HG03439 (cell line): ENCODE results near the gene CACNA2D3.
"Not testable (repeated sequence)": the region's sequence is repeated elsewhere in the genome, so short reads cannot be mapped to it uniquely, and the experiment has no call there.

ENCODE experiments used
- ATAC-seq: cut with Tn5 transposase; IDR thresholded peaks from one replicate; pipeline ENCODE4 v1.9.1; 2021; ENCODE audit warnings: mild to moderate bottlenecking, moderate library complexity; ENCODE audit not compliant: unreplicated experiment

The CACNA2D3 gene

GRCh38 chr3:54608041-54608440 is 485.7 kb downstream of the CACNA2D3 start:
- ATAC-seq: no peak

DNA sequence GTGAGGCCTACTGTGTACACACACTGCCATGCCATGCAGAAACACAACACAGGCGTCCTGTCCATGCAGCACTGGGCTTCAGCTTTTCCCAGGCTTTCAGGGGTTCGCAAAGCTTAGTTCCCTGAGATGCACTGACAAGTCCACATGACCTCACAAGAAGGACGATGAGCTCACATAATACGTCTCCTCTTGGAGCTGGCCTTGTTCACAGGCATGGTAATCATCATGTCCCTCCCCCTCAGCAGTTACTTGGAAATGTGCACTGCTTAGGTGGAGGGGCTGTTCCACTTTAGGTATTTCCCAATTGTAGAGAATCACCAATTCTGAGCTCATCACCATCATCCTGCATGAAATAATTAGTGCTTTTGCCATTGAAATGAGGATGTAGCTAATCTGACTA is 496.7 kb downstream of the CACNA2D3 start:
- ATAC-seq: no peak

GRCh38 chr3:54619531-54619930 is 497.2 kb downstream of the CACNA2D3 start:
- ATAC-seq: no peak

GRCh38 chr3:54621184-54621583 is 498.8 kb downstream of the CACNA2D3 start:
- ATAC-seq: no peak

- ATAC-seq: no peak
Measured at GRCh38 chr3:54622678-54623077, 500.3 kb downstream of the CACNA2D3 start.

DNA sequence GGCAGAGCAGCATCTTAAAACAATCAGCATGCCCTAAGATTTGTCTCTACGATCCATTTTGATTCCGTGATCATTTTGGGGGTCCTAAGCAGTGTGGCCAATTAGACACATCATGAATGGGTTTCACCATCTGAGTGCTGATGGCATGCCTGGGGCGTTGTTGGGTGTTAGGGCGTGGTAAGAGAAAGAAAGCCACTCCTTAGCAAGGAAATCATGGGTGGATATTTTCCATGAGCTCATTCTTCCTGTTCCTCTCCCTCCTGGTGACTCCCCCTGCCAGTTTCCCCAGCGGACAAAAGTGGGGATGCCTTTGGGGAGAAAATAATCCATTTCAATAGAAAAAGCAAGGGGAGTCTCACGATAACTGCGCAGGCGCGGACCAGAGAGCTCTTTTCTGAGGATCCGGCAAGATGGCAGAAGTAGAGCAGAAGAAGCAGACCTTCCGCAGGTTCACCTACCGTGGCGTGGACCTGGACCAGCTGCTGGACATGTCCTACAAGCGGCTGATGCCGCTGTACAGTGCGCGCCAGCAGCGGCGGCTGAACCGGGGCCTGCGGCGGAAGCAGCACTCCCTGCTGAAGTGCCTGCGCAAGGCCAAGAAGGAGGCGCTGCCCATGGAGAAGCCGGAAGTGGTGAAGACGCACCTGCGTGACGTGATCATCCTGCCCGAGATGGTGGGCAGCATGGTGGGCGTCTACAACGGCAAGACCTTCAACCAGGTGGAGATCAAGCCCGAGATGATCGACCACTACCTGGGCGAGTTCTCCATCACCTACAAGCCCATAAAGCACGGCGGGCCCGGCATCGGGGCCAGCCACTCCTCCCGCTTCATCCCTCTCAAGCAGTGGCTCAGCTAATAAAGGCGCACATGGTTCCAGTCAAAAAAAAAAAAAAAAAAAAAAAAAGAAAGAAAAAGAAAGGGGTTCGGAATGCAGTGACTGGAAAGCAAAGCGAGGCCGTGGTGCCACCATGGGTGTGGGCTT is 503.7 kb downstream of the CACNA2D3 start:
- ATAC-seq: no peak

DNA sequence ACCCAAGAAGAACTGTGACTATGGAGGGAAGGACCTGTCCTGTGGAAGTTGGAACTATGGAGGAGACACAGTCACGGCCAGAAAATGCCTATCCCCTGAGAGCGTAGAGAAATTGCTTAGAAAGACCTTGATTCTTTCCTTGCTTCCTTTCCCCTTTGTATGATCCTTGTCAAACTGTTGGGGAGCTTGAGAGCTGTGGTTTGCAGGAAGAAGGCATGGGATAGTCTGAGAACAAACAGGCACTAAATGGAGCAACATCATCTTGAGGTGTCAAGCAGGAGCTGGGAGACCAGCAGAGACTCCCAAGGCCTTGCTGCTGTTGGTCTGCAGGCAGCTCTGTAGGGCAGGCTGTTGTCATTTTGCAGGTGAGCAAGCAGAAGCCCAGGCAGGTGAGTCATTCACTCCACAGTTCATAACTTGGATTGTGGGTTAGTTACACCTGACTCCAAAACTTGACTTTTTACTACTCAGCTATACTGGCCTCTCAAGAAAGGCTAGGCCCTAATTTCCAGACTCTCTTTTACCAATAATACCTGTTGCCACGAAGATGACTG is 506.6 kb downstream of the CACNA2D3 start:
- no peak for ATAC-seq

- ATAC-seq: no peak
Measured at GRCh38 chr3:54630101-54630623, 507.8 kb downstream of the CACNA2D3 start.

DNA sequence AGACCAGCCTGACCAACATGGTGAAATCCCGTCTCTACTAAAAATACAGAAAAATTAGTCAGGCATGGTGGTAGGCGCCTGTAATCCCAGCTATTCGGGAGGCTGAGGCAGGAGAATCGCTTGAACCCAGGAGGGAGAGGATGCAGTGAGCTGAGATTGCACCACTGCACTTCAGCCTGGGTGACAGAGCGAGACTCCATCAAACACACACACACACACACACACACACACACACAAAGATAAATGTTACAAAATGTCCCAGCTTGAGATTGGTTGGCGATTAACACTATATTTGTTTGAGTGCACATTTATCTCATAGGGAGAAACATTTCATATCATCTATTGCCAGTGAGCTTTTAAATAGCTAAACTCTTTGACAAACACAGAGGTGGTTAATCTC is 508.6 kb downstream of the CACNA2D3 start:
- ATAC-seq: not testable (repeated sequence)

DNA sequence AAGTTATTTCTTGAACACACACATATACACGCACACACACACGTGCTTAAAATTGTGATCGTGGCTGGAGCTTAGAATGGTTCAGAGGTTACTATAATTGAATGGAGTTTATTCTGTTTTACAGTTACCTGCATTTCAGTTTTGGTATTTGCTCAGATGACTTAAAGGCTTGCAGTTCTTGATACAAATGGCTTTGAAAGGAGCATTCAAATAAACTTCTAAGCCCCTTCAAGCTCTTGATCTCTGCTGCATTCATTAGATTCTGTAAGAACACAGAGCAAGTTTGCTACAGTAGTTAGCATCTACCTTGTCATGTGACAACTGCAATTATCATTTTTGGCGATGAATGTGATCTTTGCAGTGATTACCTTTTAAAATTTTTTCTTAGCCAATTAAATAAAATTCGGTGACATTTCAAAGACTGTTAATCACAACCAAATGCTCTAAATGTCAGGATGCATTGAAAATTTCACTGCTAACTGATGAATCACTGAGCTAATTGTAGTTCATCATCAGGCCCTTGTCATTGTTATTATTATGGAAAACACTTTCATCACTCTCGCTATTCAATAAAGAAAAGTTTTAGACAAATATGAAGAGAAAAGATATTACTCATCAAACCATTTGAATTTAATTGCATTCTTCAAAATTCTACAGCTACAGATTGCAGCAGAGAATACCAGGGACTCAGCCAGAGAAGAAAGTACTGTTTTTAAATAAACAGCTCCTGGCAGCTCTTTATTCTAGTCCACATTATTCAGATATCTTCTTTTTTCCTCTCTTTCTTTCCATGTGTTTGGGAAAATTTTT is 509.4 kb downstream of the CACNA2D3 start:
- ATAC-seq: no peak

GRCh38 chr3:54632326-54632665 is 509.9 kb downstream of the CACNA2D3 start:
- no peak for ATAC-seq

DNA sequence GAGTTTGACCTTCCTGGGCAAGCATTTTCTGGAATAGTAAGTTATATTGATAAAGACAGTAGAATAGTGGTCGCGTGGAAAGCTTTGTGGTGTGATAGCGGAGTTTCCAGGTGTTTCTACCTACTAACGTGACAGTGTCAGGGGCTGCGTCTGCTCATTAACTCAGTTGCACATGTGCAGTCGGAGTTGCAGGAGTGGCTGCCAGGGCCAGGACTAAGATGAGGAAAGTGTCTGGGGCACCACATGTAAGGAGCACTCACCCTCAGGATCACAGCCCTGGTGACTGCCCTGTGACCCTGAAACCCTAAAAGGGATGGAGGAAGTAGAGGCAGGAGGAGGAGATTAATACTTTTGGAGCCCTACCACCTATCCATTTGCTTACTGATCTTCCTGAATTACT is 510.5 kb downstream of the CACNA2D3 start:
- no peak for ATAC-seq

GRCh38 chr3:54633444-54634121 is 511.2 kb downstream of the CACNA2D3 start:
- no peak for ATAC-seq

DNA sequence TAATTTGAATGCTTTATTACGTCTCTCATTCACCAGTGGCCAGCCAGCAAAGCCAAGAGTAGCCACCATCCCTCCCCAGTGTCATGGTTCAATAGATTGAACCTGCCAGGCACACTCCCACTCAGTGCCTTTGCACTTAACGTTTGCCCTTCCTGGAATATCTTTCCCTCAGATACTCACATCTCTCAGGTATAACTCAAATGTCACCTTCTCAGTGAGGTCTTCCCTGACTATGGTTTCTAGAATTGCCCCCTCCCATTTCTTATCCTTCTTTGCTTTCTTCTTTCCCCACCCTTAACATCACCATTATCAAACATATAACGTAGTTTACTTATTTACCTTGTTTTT is 511.7 kb downstream of the CACNA2D3 start:
- ATAC-seq: no peak

DNA sequence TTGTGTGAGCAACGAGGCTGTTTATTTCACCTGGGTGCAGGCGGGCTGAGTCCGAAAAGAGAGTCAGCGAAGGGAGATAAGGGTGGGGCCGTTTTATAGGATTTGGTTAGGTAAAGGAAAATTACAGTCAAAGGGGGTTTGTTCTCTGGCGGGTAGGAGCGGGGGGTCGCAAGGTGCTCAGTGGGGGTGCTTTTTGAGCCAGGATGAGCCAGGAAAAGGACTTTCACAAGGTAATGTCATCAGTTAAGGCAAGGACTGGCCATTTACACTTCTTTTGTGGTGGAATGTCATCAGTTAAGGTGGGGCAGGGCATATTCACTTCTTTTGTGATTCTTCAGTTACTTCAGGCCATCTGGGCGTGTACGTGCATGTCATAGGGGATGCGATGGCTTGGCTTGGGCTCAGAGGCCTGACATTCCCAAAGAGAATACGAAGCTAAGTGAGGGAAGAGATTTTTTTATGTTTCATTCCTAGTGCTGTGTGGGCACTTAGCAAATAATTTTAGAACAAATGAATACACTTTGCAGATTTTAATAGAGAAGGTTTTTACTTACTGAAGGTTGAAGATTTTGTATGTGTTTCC is 517.5 kb downstream of the CACNA2D3 start:
- ATAC-seq: not testable (repeated sequence)

- ATAC-seq: no peak
Measured at GRCh38 chr3:54641226-54642014, 519.1 kb downstream of the CACNA2D3 start.

DNA sequence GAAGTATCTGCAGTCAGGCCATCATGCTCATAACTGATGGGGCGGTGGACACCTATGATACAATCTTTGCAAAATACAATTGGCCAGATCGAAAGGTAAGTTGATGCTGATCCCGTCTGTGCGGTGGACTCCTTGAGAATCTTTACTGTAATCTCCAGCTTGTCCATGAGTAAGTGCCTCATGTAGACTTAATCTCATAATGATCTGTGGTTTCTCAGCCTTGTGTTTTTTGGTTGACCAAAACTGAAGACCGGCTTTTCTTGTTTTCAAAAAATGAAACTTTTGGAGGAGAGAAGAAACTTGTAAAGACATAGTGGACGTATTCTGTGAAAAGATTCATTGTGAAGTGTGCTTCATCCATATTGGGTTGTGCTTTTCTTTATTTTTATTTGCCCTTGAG is 519.8 kb downstream of the CACNA2D3 start:
- no peak for ATAC-seq

- ATAC-seq: no peak
Measured at GRCh38 chr3:54647721-54648120, 525.4 kb downstream of the CACNA2D3 start.

- no peak for ATAC-seq
Measured at GRCh38 chr3:54649551-54649950, 527.2 kb downstream of the CACNA2D3 start.
